Measurements from ENCODE around the gene ZBTB20.

The ZBTB20 gene

DNA sequence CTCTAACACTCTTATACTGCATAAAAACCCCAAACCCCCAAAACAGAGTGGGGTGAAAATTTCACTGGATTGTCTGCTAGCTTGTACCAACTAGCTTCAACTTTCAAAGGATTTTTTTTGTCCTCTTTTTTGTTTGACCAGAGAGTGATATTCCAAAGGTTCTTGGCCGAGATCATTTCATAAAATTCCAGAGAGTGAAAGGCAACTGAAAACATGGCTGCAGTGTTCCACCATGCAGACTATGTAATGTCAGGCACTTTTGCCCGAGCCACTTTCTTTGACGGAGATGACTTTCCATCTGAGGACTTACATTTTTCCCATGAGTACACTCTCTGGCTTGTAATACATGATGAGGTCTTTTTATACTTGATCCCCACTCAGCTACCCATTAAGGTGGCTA, 745.7 kb downstream of the ZBTB20 start:
- DNase-seq (no peak), ATAC-seq (ENCODE audit: insufficient read depth, low read depth) (no peak)

DNA sequence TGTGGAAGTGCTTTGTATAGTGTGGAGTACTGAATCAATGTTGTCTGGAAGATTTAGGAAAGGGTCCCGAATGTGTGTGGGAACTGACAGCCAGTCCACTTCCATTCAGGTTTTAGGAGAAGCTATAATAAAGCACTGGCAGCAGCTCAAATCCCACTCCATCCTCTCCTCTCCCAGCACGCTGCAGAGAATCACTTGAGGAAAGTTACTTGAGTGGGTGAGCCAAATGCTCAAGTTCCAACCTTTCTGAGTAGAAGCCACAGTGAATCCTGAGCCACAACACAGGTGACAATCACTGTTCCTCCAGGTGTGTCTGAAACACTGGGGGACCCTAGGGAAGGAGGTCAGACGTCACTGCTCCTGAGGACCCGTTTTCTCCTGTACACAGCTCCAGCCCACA, 746.7 kb downstream of the ZBTB20 start:
- Histone ChIP-seq H3K36me3 (ENCODE audit: insufficient read depth, low read length) (no peaks in the 10 kb centered on the region), H3K9ac (ENCODE audit: low read depth, low read length) (no peak overlapping the region), H3K9me3 (ENCODE audit: insufficient read depth, low read length, severe bottlenecking) (no peaks in the 10 kb centered on the region), H3K4me1 (ENCODE audit: insufficient read depth, low read length) (no peaks in the 10 kb centered on the region), H3K27me3 (ENCODE audit: insufficient read depth, low read length, poor library complexity) (no peaks in the 10 kb centered on the region), H3K4me3 (ENCODE audit: low read depth in 1 of 2, low read length in 2 of 2) (no peak overlapping the region), H3K79me2 (ENCODE audit: insufficient read depth, low read length) (no peaks in the 10 kb centered on the region), H3K27ac (ENCODE audit: low read length) (no peak overlapping the region), H3K4me2 (ENCODE audit: insufficient read depth, low read length) (no peak overlapping the region), H2AFZ (ENCODE audit: low read depth, low read length) (no peak overlapping the region), H4K20me1 (ENCODE audit: insufficient read depth, low read length) (no peaks in the 10 kb centered on the region)
- TF ChIP-seq EZH2 (IDR thresholded peaks at IDR 0.05; ENCODE audit: borderline replicate concordance, low read depth, low read length, severe bottlenecking) = no peak
- TF ChIP-seq, protein P1, sequence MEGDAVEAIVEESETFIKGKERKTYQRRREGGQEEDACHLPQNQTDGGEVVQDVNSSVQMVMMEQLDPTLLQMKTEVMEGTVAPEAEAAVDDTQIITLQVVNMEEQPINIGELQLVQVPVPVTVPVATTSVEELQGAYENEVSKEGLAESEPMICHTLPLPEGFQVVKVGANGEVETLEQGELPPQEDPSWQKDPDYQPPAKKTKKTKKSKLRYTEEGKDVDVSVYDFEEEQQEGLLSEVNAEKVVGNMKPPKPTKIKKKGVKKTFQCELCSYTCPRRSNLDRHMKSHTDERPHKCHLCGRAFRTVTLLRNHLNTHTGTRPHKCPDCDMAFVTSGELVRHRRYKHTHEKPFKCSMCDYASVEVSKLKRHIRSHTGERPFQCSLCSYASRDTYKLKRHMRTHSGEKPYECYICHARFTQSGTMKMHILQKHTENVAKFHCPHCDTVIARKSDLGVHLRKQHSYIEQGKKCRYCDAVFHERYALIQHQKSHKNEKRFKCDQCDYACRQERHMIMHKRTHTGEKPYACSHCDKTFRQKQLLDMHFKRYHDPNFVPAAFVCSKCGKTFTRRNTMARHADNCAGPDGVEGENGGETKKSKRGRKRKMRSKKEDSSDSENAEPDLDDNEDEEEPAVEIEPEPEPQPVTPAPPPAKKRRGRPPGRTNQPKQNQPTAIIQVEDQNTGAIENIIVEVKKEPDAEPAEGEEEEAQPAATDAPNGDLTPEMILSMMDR (IDR thresholded peaks at IDR 0.05; ENCODE audit: borderline replicate concordance, extremely low read depth, low read length, poor library complexity, severe bottlenecking) = no peak
- no peak for ATAC-seq (ENCODE audit: insufficient read depth, low read depth)
- DNase-seq = no peak

More for the DNA sequence above, 745.7 kb downstream of the ZBTB20 start:
- Histone ChIP-seq H4K20me1 (ENCODE audit: insufficient read depth, low read length) (no peaks in the 10 kb centered on the region), H3K27me3 (ENCODE audit: insufficient read depth, low read length, poor library complexity) (no peaks in the 10 kb centered on the region), H3K79me2 (ENCODE audit: insufficient read depth, low read length) (no peaks in the 10 kb centered on the region), H3K4me1 (ENCODE audit: insufficient read depth, low read length) (no peaks in the 10 kb centered on the region), H3K9me3 (ENCODE audit: insufficient read depth, low read length, severe bottlenecking) (no peaks in the 10 kb centered on the region), H3K27ac (ENCODE audit: low read length) (no peak overlapping the region), H3K4me3 (ENCODE audit: low read depth in 1 of 2, low read length in 2 of 2) (no peak overlapping the region), H3K36me3 (ENCODE audit: insufficient read depth, low read length) (no peaks in the 10 kb centered on the region), H2AFZ (ENCODE audit: low read depth, low read length) (no peak overlapping the region), H3K4me2 (ENCODE audit: insufficient read depth, low read length) (no peak overlapping the region), H3K9ac (ENCODE audit: low read depth, low read length) (no peak overlapping the region)
- TF ChIP-seq, protein P1 (IDR thresholded peaks at IDR 0.05; ENCODE audit: borderline replicate concordance, extremely low read depth, low read length, poor library complexity, severe bottlenecking) = no peak
- TF ChIP-seq EZH2 (IDR thresholded peaks at IDR 0.05; ENCODE audit: borderline replicate concordance, low read depth, low read length, severe bottlenecking) = no peak

DNA sequence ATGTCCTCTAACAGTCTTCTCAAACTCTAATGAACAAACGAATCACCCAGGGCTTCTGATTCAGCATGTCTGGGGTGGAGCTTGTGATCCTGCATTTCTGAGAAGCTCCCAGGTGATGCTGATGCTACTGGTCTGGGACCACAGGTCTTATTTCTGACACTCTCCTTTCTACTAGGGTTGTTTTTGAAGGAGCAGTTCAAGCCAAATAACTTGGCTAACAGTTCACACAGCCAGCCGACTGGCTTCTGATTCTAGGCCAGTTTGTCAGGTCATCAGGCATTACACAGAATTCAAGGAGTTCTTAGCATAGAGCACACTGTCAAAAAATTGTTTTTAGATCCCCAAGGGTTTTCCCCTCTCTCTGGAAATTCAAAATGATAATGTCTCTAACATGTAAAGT, 752.5 kb downstream of the ZBTB20 start:
- DNase-seq = no peak
- H3K36me3 ChIP-seq (ENCODE audit: insufficient read depth, low read length) = no peaks in the 10 kb centered on the region
- H3K79me2 ChIP-seq (ENCODE audit: insufficient read depth, low read length) = no peaks in the 10 kb centered on the region
- ATAC-seq (ENCODE audit: insufficient read depth, low read depth) = no peak
- H3K9me3 ChIP-seq (ENCODE audit: insufficient read depth, low read length, severe bottlenecking) = no peaks in the 10 kb centered on the region
- H2AFZ ChIP-seq (ENCODE audit: low read depth, low read length) = no peak overlapping the region
- no peak overlapping the region for H3K9ac ChIP-seq (ENCODE audit: low read depth, low read length)
- no peak for TF ChIP-seq EZH2 (IDR thresholded peaks at IDR 0.05; ENCODE audit: borderline replicate concordance, low read depth, low read length, severe bottlenecking)
- TF ChIP-seq, protein P1 (IDR thresholded peaks at IDR 0.05; ENCODE audit: borderline replicate concordance, extremely low read depth, low read length, poor library complexity, severe bottlenecking) = no peak
- no peaks in the 10 kb centered on the region for H3K4me1 ChIP-seq (ENCODE audit: insufficient read depth, low read length)
- no peak overlapping the region for H3K4me2 ChIP-seq (ENCODE audit: insufficient read depth, low read length)
- no peak overlapping the region for H3K4me3 ChIP-seq (ENCODE audit: low read depth in 1 of 2, low read length in 2 of 2)
- no peaks in the 10 kb centered on the region for H4K20me1 ChIP-seq (ENCODE audit: insufficient read depth, low read length)
- H3K27ac ChIP-seq (ENCODE audit: low read length) = no peak overlapping the region
- H3K27me3 ChIP-seq (ENCODE audit: insufficient read depth, low read length, poor library complexity) = no peaks in the 10 kb centered on the region

Measured in DND-41 (cell line).